Esophagus muscularis mucosa (tissue), 4 donors: ENCODE results near the gene SLC17A7. TPM values are rescaled to one million over a fixed set of nuclear protein-coding genes. Genes with fewer than 3 reads are reported as not detected.

Experiments used
- DNase-seq: peaks from one replicate; pipeline ENCODE4 v3.0.0-alpha.2; 2017; ENCODE audit errors: extremely low spot score
- H3K27ac ChIP-seq, 4 donors: fragments of 200-600 bp; sonication (generic); replicated peaks in 1 of 4; 1 replicate in 3 of 4; 2 replicates in 1 of 4; pipeline ENCODE4 v1.5.1; 2016 to 2019; ENCODE audit warnings: mild to moderate bottlenecking in 1 of 4
- H3K27me3 ChIP-seq, 4 donors: fragments of 200-600 bp; sonication (generic); one replicate each; pipeline versions ENCODE4 v1.5.1 to v1.6.0; 2016 to 2019
- H3K36me3 ChIP-seq, 4 donors: fragments of 200-600 bp; sonication (generic); one replicate each; pipeline ENCODE4 v1.5.1; 2016 to 2019
- H3K4me1 ChIP-seq, 4 donors: fragments of 200-600 bp; sonication (generic); one replicate each; pipeline ENCODE4 v1.5.1; 2016 to 2019
- H3K4me3 ChIP-seq, 4 donors: fragments of 200-600 bp; sonication (generic); 1 replicate in 2 of 4; 2 replicates in 2 of 4; pipeline ENCODE4 v1.5.1; 2016 to 2019; ENCODE audit warnings: mild to moderate bottlenecking in 4 of 4, moderate library complexity in 1 of 4
- H3K9me3 ChIP-seq, 4 donors: fragments of 200-600 bp; sonication (generic); 1 replicate in 3 of 4; 2 replicates in 1 of 4; pipeline ENCODE4 v1.5.1; 2016 to 2019
- CTCF ChIP-seq, 3 experiments: fragments of 200-600 bp in 2 of 3; fragments of 450-650 bp in 1 of 3; sonication (generic) in 2 of 3; IDR thresholded peaks; one replicate each; pipeline ENCODE4 v1.5.1; 2017 to 2019; ENCODE audit warnings: antibody characterized with exemption in 3 of 3, mild to moderate bottlenecking in 2 of 3, moderate library complexity in 1 of 3
- EP300 ChIP-seq: sonication (generic); formaldehyde crosslinking; IDR thresholded peaks from one replicate; pipeline ENCODE4 v1.6.1; 2017; ENCODE audit warnings: antibody characterized with exemption
- POLR2A ChIP-seq: fragments of 450-650 bp; IDR thresholded peaks from one replicate; pipeline ENCODE4 v1.6.1; 2017; ENCODE audit warnings: antibody characterized with exemption, moderate library complexity, mild to moderate bottlenecking, low read depth
- POLR2AphosphoS5 ChIP-seq, 2 donors: sonication (generic); formaldehyde crosslinking; IDR thresholded peaks; one replicate each; pipeline ENCODE4 v1.6.1; 2017; ENCODE audit warnings: antibody characterized with exemption in 2 of 2
- WGBS: methylation state at CpG from one replicate; pipeline ENCODE4 v1.1.5; 2018; 5-methylcytosine and 5-hydroxymethylcytosine counted together
- intact Hi-C: fragments of 100-400 bp; cut with DNase I; formaldehyde crosslinking; loops from one replicate; pipeline ENCODE4 v1.15.1; 2023
- total RNA-seq, 4 donors: library from RNA; depleted of rRNA; stranded (reverse); fragments of >200 nt; gene quantifications; one replicate each; pipeline versions ENCODE4 v1.1.0 to v1.2.1, GENCODE V29; 2016

The SLC17A7 gene
- total RNA-seq, 4 donors from 2014 or later, result 0.83 to 5.2 (median 1.3) TPM

DNA sequence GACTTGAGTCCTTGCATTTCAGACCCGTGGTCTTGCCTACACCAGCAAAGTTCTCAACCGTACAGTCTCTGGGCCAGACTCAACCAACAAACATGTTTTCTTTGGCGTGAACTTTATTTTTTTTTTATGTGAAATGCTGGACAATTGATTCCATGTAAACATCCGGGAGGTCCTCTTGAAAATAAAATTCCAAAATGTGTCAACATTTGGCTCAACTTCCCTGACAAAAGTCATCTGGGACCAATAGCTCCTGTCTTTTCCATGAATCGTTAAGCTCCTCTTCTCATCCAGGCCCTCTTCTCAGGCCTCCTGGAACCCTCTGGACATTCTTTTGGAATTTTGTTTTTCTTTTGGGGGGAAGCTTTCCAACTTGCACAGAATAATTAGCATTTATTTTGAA lies 14.4 kb upstream of the SLC17A7 start:
- Histone ChIP-seq H3K9me3 (no peaks in the 10 kb centered on the region), H3K36me3 (peaks cover 0 to 25% (median 19%) of the 10 kb centered on the region in 4 donors), H3K4me3 (no peak overlapping the region), H3K27me3 (no peaks in the 10 kb centered on the region), H3K4me1 (peaks cover 18 to 41% (median 35%) of the 10 kb centered on the region in 4 donors), H3K27ac (peak overlapping the region; percentile 39 to 78 (median 62))
- TF ChIP-seq EP300 (no peak), CTCF (IDR thresholded peaks at IDR 0.05) (no peak), POLR2AphosphoS5 (IDR thresholded peaks at IDR 0.05) (no peak), POLR2A (no peak)
- intact Hi-C loops, result no loop called here
- DNase-seq, result no peak
- WGBS, result 58% methylated on average over 5 of the region's 5 CpGs

DNA sequence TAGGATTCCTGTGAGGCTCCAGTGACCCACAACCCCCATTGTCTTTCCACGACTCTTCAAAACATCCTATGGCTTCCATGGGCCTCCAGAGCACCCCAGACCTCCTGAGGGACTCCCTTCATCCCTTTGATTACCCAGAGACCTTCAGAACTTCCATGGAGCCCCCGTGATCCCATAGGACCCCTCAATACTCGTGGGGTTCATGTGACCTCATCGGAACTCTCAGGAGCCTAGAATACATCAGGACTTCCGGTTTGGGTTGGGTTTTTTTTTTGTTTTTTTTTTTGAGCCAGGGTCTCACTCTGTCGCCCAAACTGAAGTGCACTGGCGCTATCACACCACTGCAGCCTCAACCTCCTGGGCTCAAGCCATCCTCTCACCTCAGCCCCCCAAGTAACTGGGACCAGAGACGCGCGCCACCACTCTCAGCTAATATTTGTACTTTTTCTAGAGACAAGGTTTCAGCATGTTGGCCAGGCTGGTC lies 12.5 kb upstream of the SLC17A7 start:
- intact Hi-C loops, result no loop called here
- no peak for DNase-seq

GRCh38 chr19:49453013-49453756 lies 11.9 kb upstream of the SLC17A7 start, which contains the start of gene ALDH16A1:
TSS of gene ALDH16A1 (plus strand) at chr19:49453225. CDS start at chr19:49453332, 107 bp downstream.
- H3K36me3 ChIP-seq, result peaks cover 5 to 26% (median 13%) of the 10 kb centered on the region in 4 donors
- no peaks in the 10 kb centered on the region for H3K9me3 ChIP-seq
- H3K4me1 ChIP-seq, result peaks cover 13 to 55% (median 40%) of the 10 kb centered on the region in 4 donors
- peak; percentile 99 for DNase-seq
- intact Hi-C loops, result no loop called here
- H3K27me3 ChIP-seq, result no peaks in the 10 kb centered on the region
- H3K27ac ChIP-seq, result peak within 1 kb of the TSS; percentile 92 to 97 (median 94)
- WGBS, result 0% methylated on average over 33 of the region's 66 CpGs
- peak within 1 kb of the TSS; percentile 62 to 86 (median 71) for H3K4me3 ChIP-seq
- TF ChIP-seq CTCF (IDR thresholded peaks at IDR 0.05) (no peak), POLR2AphosphoS5 (IDR thresholded peaks at IDR 0.05) (peak; percentile 92 to 97), POLR2A (peak; percentile 76)

More for the DNA sequence above, 12.5 kb upstream of the SLC17A7 start:
- Histone ChIP-seq H3K27ac (peak overlapping the region; percentile 92 to 97 (median 94)), H3K27me3 (no peaks in the 10 kb centered on the region), H3K4me1 (peaks cover 18 to 51% (median 43%) of the 10 kb centered on the region in 4 donors), H3K4me3 (peak overlapping the region; percentile 62 to 86 (median 71)), H3K9me3 (no peaks in the 10 kb centered on the region), H3K36me3 (peaks cover 4 to 21% (median 12%) of the 10 kb centered on the region in 4 donors)
- 36% methylated on average over 10 of the region's 10 CpGs for WGBS
- no peak for TF ChIP-seq CTCF (IDR thresholded peaks at IDR 0.05)
- no peak for TF ChIP-seq EP300
- no peak for TF ChIP-seq POLR2AphosphoS5 (IDR thresholded peaks at IDR 0.05)
- TF ChIP-seq POLR2A, result no peak

DNA sequence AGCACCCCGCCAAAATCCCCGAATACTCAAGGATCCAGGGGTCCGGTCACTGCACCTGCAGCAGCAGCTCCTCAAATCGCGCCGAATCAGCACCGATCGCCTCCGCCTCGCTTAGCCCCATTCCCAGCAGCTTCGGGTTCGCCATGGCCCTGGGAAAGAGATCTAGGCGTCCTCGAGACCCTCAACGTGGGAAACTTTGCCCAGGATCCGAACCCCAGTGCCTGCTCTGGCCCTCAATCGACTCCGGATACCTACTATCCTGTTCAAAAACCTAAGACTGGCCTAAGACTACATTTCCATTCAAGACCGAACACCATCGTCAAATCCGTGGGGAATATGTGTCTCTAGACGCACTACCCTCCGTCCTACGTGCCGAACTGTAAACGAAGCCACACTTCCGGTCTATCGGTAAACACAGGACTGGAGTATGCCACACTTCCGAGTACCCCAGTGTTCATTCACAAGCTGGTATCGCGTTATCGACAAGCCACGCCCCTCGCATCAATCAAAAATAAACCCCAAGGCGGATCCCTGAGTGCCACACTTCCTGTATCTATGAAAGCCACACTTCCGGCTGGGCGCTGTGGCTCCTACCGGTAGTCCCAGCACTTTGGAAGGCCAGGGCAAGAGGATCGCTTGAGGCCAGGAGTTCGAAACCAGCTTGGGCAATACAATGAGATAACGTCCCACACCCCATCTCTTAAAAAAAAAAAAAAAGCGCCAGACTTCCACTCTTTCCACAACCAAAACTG lies 10.3 kb upstream of the SLC17A7 start, which contains the start of gene PIH1D1:
Gene PIH1D1, minus strand, starts transcription at position 385 of the 752 bp plus-strand sequence. Its CDS starts 240 bp downstream, at position 145.
- WGBS, result 1% methylated on average over 42 of the region's 42 CpGs
- Histone ChIP-seq H3K4me1 (peaks cover 13 to 60% (median 43%) of the 10 kb centered on the region in 4 donors), H3K27ac (peak within 1 kb of the TSS; percentile 92 to 97 (median 94)), H3K27me3 (no peaks in the 10 kb centered on the region), H3K9me3 (no peaks in the 10 kb centered on the region), H3K36me3 (peaks cover 5 to 37% (median 24%) of the 10 kb centered on the region in 4 donors), H3K4me3 (peak within 1 kb of the TSS; percentile 62 to 86 (median 71))
- peak; percentile 99 for DNase-seq
- TF ChIP-seq POLR2A (no peak), CTCF (IDR thresholded peaks at IDR 0.05) (peak; percentile 17 to 40 (median 28)), POLR2AphosphoS5 (IDR thresholded peaks at IDR 0.05) (peak; percentile 85 to 92), EP300 (no peak)
- intact Hi-C loops, result no loop called here
